Keratinocyte (primary cell): ENCODE data around the gene WFS1. TPM values are rescaled to one million over a fixed set of nuclear protein-coding genes. Genes with fewer than 3 reads are reported as not detected.

Source experiments
- DNase-seq: peaks from one replicate; pipeline ENCODE4 v3.0.0-alpha.2; 2011; ENCODE audit warnings: low read depth, missing footprints, low spot score
- FAIRE-seq: peaks from 2 replicates; lab custom pipeline; 2011; peaks lifted over from hg19 to GRCh38; lab: Jason Lieb, UNC
- H2AFZ ChIP-seq: 2 replicates; pipeline ENCODE4 v1.6.0; 2012; ENCODE audit warnings: low read length, control low read depth, inconsistent platforms; ENCODE audit not compliant: control insufficient read depth
- H3K27ac ChIP-seq: 2 replicates; pipeline ENCODE4 v1.5.1; 2011; ENCODE audit warnings: low read length; ENCODE audit not compliant: control insufficient read depth, insufficient read depth
- H3K27me3 ChIP-seq: 3 replicates; pipeline ENCODE4 v1.6.0; 2011; ENCODE audit warnings: low read length; ENCODE audit not compliant: control insufficient read depth, insufficient read depth; ENCODE audit errors: extremely low read depth
- H3K36me3 ChIP-seq, 2 experiments: 2 replicates in 1 of 2; 3 replicates in 1 of 2; pipeline ENCODE4 v1.5.1; 2011; ENCODE audit warnings: low read length in 2 of 2, mild to moderate bottlenecking in 1 of 2; ENCODE audit not compliant: control insufficient read depth in 2 of 2, insufficient read depth in 2 of 2; ENCODE audit errors: extremely low read depth in 1 of 2
- H3K4me1 ChIP-seq: 3 replicates; pipeline ENCODE4 v1.5.1; 2011; ENCODE audit warnings: low read length; ENCODE audit not compliant: control insufficient read depth, insufficient read depth; ENCODE audit errors: extremely low read depth
- H3K4me2 ChIP-seq: 3 replicates; pipeline ENCODE4 v1.6.0; 2011; ENCODE audit warnings: low read depth, low read length; ENCODE audit not compliant: control insufficient read depth, insufficient read depth; ENCODE audit errors: extremely low read depth
- H3K4me3 ChIP-seq, 3 experiments: fragments of 200-600 bp in 1 of 3; sonication (generic) in 1 of 3; 2 replicates in 2 of 3; 3 replicates in 1 of 3; pipeline ENCODE4 v1.5.1; 2011 to 2016; ENCODE audit warnings: low read length in 3 of 3, mild to moderate bottlenecking in 3 of 3, control low read depth in 2 of 3, inconsistent platforms in 1 of 3, low read depth in 1 of 3, mixed read lengths in 1 of 3, mixed run types in 1 of 3, moderate library complexity in 1 of 3; ENCODE audit not compliant: control insufficient read depth in 2 of 3, insufficient read depth in 2 of 3; ENCODE audit errors: extremely low read depth in 1 of 3
- H3K79me2 ChIP-seq: 2 replicates; pipeline ENCODE4 v1.6.0; 2012; ENCODE audit warnings: low read length; ENCODE audit not compliant: control insufficient read depth, insufficient read depth
- H3K9ac ChIP-seq: 3 replicates; pipeline ENCODE4 v1.6.0; 2011; ENCODE audit warnings: low read length; ENCODE audit not compliant: control insufficient read depth, insufficient read depth; ENCODE audit errors: extremely low read depth
- H3K9me1 ChIP-seq: 3 replicates; pipeline ENCODE4 v1.6.0; 2011; ENCODE audit warnings: low read length; ENCODE audit not compliant: control insufficient read depth, insufficient read depth; ENCODE audit errors: extremely low read depth
- H3K9me3 ChIP-seq: 2 replicates; pipeline ENCODE4 v1.5.1; 2012; ENCODE audit warnings: low read depth, low read length; ENCODE audit not compliant: control insufficient read depth
- H4K20me1 ChIP-seq: 3 replicates; pipeline ENCODE4 v1.6.0; 2011; ENCODE audit warnings: low read length; ENCODE audit not compliant: control insufficient read depth, insufficient read depth; ENCODE audit errors: extremely low read depth
- CTCF ChIP-seq, 3 experiments: IDR thresholded peaks in 1 of 3; conservative IDR thresholded peaks in 1 of 3; optimal IDR thresholded peaks in 1 of 3; 2 replicates in 2 of 3; 3 replicates in 1 of 3; pipeline versions ENCODE3 to v1.5.1; 2011; ENCODE audit warnings: low read length in 3 of 3, mild to moderate bottlenecking in 3 of 3, moderate library complexity in 2 of 3, control low read depth in 1 of 3, inconsistent platforms in 1 of 3; ENCODE audit not compliant: insufficient read depth in 2 of 3; ENCODE audit errors: extremely low read depth in 1 of 3
- EZH2 ChIP-seq: IDR thresholded peaks from one replicate; pipeline ENCODE4 v1.6.1; 2012; ENCODE audit warnings: inconsistent platforms, mild to moderate bottlenecking, low read length, moderate library complexity
- dilution Hi-C: fragments of 300-500 bp; cut with MboI; formaldehyde crosslinking; loops from one replicate; pipeline ENCODE4 v1.7.0; 2020; ENCODE audit warnings: low sequenced_read_pairs; ENCODE audit not compliant: extremely low pct_ligation_motif_present
- polyA plus RNA-seq, 5 experiments: library from polyadenylated mRNA; depleted of rRNA in 3 of 5; stranded (reverse) in 3 of 5; stranded (forward) in 1 of 5; unstranded in 1 of 5; fragments of >200 nt; gene quantifications; 1 replicate in 1 of 5; 2 replicates in 3 of 5; 3 replicates in 1 of 5; pipeline versions ENCODE4 v1.2.1 to v1.2.3, GENCODE V29; 2011 to 2012; ENCODE audit warnings: missing spikeins in 2 of 5, low read depth in 1 of 5, low replicate concordance in 1 of 5

The WFS1 gene
- polyA plus RNA-seq, 1 donor (not counting 4 experiments of a cell fraction or from before 2014, with no cell fraction given): 7.0 TPM

- Histone ChIP-seq H4K20me1 (peaks cover 6% of the 10 kb centered on the region), H3K27me3 (no peaks in the 10 kb centered on the region), H3K9me3 (no peaks in the 10 kb centered on the region), H3K36me3 (peaks cover 0 to 15% of the 10 kb centered on the region in 2 experiments), H3K79me2 (no peaks in the 10 kb centered on the region), H3K9ac (no peak overlapping the region), H3K4me3 (no peak overlapping the region), H3K4me2 (no peak overlapping the region), H3K4me1 (peaks cover 9% of the 10 kb centered on the region), H2AFZ (no peak overlapping the region), H3K9me1 (peaks cover 3% of the 10 kb centered on the region), H3K27ac (no peak overlapping the region)
- TF ChIP-seq EZH2 (no peak), CTCF (optimal IDR thresholded peaks at IDR 0.05 in 1 of 3, IDR thresholded peaks at IDR 0.05 in 1 of 3, conservative IDR thresholded peaks at IDR 0.05 in 1 of 3; ENCODE audit: extremely low read depth in 1 of 3, insufficient read depth in 2 of 3, low read length in 3 of 3) (no peak)
- dilution Hi-C loops: no loop called here
- DNase-seq (peak; percentile 50), FAIRE-seq (no peak)
Observed at GRCh38 chr4:6280365-6280996, 10.8 kb downstream of the WFS1 start.

GRCh38 chr4:6281436-6282313, 12.0 kb downstream of the WFS1 start:
- Histone ChIP-seq H3K27ac (no peak overlapping the region), H2AFZ (no peak overlapping the region), H3K4me2 (no peak overlapping the region), H3K36me3 (peaks cover 0 to 18% of the 10 kb centered on the region in 2 experiments), H3K27me3 (no peaks in the 10 kb centered on the region), H3K9me3 (no peaks in the 10 kb centered on the region), H3K4me1 (peaks cover 9% of the 10 kb centered on the region), H3K9ac (no peak overlapping the region), H3K9me1 (peaks cover 3% of the 10 kb centered on the region), H3K79me2 (no peaks in the 10 kb centered on the region), H3K4me3 (no peak overlapping the region), H4K20me1 (peaks cover 6% of the 10 kb centered on the region)
- TF ChIP-seq EZH2: no peak
- TF ChIP-seq CTCF (optimal IDR thresholded peaks at IDR 0.05 in 1 of 3, IDR thresholded peaks at IDR 0.05 in 1 of 3, conservative IDR thresholded peaks at IDR 0.05 in 1 of 3; ENCODE audit: extremely low read depth in 1 of 3, insufficient read depth in 2 of 3, low read length in 3 of 3): no peak
- DNase-seq (no peak), FAIRE-seq (no peak)
- dilution Hi-C loops: no loop called here
